Effector CD8-positive, alpha-beta T cell (primary cell): ENCODE data around the gene CHN2.
A peak's percentile ranks its signal among the peaks of the same experiment; 100 is the strongest.

Experiments used
- DNase-seq: peaks from one replicate; lab custom pipeline; 2025; lab: John Stamatoyannopoulos, UW

CHN2 gene

GRCh38 chr7:29400437-29400836 is 205.9 kb downstream of the CHN2 start:
- no peak for DNase-seq

- no peak for DNase-seq
Measured at GRCh38 chr7:29401769-29402168, 207.2 kb downstream of the CHN2 start.

DNA sequence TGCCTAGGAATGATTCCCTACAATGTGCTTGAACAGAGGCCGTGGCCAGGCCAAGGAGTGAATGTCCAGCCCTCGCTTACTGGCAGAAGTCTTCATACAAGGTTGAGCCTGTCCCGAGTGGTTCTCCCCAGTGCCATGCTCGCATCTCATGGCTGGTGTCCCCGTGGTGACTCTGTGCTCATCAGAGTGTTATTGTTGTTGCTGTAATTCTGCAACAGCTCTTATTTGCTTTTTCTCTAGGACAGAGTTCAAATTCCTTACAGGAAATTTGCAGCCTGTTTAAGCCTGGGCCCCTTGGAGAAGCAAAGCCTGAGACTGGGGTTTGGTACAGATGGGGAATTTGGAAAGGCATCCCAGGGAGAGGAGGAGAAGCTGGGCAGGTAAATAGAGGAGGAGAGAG is 211.3 kb downstream of the CHN2 start:
- no peak for DNase-seq

DNA sequence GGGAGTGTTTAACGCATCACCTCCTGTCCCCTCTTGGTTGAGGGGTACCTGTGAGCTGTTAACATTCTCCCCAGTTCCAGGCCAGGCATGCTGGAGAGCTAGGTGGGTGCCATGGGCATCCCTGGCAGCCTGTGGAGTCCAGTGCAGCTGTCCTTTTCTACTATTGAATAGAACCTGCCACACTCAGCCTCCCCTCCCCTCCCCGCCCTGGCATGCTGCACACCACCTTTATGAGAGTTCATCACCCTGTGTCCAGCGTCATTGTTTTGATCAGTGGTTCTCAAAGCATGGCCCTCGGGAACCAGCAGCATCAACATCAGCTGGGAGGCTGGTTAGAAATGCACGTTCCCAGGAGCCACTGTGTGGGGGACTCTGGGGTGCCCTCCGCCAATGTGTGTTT is 211.8 kb downstream of the CHN2 start:
- no peak for DNase-seq

GRCh38 chr7:29408841-29409243 is 214.3 kb downstream of the CHN2 start:
- peak; percentile 25 for DNase-seq

GRCh38 chr7:29410996-29411395 is 216.4 kb downstream of the CHN2 start:
- DNase-seq: no peak

GRCh38 chr7:29412912-29413311 is 218.3 kb downstream of the CHN2 start:
- no peak for DNase-seq

DNA sequence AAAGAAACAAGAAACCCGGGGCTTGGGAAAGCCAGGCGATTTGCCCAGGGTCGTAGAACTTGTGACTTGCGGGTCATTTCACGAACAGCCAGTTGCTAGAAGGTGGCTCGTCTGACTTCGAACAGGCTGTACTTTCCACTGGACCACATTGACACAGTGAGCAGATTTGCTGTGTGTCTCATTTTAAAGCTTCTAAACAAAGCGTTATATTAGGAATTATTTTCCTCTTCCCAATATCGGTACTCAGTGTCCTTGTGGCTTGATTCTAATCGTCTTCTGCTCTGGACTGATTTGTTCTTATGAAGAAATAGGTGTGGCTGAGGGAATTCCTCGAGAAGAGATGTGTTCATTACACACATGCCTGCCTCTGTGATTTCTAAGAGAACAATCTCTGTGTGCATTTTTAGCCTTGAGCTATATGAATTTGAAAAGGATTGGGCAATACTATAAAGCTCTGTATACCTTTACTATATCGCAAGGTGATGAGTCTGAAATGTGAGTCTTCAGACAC is 219.1 kb downstream of the CHN2 start:
- no peak for DNase-seq

- no peak for DNase-seq
Measured at GRCh38 chr7:29414216-29414615, 219.6 kb downstream of the CHN2 start.

GRCh38 chr7:29415215-29415614 is 220.6 kb downstream of the CHN2 start:
- DNase-seq: no peak

- DNase-seq: no peak
Measured at GRCh38 chr7:29416276-29416937, 221.8 kb downstream of the CHN2 start.

DNA sequence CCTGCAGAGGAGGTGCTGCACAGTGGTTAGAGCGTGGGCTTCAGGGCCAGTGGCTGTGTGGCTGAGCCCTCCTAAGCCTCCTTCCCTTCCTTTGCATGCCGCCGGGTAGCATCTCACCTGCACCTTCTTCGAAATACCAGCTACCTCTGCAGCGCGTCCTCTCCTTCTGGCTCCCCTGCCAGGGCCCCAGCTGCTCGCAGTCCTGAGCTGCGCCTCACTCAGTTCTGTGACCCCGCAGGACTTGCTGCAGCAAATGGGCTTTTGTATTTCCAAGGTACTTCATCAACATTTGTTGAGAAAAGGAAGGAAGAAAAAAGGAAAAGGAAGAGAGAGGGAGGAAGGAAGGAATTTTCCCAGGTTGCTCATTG is 222.3 kb downstream of the CHN2 start:
- DNase-seq: no peak

- no peak for DNase-seq
Measured at GRCh38 chr7:29418056-29418455, 223.5 kb downstream of the CHN2 start.

- no peak for DNase-seq
Measured at GRCh38 chr7:29418651-29419050, 224.1 kb downstream of the CHN2 start.

DNA sequence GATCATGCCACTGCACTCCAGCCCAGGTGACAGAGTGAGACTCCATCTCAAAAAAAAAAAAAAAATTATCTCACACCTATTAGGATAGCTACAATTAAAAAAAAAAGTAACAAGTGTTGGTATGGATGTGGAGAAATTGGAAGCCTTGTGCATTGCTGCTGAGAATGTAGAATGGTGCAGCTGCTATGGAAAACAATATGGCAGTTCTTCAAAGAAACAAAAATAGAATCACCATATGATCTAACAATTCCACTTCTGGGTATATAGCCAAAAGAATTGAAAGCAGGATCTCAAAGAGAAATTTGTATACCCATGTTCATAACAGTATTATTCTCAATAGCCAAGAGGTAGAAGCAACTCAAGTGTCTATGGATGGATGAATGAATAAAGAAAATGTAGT is 225.4 kb downstream of the CHN2 start:
- no peak for DNase-seq

- DNase-seq: no peak
Measured at GRCh38 chr7:29421010-29421956, 226.7 kb downstream of the CHN2 start.

DNA sequence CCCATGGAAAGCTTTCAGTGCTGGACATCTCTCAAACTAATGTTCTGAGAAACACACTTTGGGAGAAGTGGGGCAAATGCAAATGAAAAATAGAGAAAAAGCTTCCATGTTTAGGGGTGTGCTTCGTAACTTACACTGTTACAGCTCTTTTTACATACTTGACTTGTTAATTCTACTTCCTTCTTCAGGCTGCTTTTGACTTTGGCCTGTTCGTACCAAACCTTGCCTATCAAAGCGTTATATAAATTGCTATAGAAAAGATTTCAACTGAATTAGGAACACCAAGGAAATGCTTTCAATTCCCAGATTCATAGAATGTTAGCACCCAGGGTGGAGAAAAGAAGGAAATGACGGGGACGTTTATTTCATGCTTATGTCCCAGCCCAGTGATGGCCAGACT is 228.3 kb downstream of the CHN2 start:
- DNase-seq: no peak

DNA sequence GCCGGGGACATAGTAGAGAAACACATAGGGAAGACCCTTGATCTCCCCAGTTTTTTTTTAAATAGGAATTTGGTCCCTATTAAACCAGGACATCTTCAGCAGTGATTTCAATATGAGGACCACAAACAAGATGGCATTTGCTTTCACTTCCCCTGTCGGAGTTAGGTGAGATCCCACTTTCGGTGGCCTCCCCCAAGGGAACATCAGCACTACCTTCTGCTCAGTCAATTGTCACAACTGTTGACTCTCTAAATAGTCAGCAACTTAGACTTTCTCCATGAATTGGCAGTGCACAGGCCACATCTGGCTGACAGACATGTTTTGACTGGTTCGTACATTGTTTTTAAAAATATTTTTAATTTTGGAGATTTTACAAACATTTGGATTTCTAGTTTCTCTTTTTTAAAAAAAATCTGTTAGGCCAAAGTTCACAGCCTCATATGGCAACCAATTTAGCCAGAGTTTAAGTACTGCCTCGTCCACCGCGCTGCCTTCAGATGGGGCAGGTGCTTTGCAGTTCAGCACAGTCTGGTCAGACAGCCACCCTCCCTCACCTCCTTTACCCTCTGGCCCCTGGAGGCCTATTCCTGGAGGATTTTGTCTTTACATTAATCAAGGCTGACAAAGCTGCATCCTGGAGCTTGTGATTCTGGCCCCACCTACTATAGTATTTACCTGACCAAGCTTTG is 229.9 kb downstream of the CHN2 start:
- DNase-seq: no peak

DNA sequence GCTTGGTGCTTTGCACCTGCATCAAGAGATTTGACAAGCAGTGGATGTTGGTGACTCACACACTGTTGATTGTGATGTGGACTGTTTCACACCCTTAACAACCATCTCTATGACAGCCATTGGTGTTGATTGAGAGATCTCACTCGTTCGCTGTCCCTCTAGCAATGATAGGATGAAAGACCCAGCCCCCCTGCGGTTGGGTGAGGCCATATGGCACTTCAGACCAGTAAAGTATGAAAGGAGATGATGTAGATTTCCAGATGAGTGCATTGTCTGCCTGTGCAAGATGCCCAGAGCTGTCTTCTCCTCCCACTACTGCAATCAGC is 230.4 kb downstream of the CHN2 start:
- DNase-seq: no peak

DNA sequence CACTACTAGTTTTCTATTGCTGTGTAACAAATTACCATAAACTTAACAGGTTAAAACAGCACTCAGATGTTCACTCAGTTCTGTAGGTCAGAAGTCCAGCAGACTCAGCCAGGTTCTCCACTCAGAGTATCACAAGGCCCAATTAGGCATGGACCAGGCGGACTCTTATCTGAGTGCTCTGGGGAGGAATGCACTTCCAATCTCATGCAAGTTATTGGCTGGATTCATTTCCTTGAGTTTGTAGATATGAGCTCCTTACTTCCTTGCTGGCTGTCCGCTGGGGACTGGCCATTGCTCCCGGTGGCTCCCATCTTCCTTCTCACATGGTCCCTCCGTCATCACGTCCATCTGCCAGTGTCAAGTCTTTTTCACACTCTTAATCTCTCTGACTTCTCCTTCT is 232.0 kb downstream of the CHN2 start:
- no peak for DNase-seq

DNA sequence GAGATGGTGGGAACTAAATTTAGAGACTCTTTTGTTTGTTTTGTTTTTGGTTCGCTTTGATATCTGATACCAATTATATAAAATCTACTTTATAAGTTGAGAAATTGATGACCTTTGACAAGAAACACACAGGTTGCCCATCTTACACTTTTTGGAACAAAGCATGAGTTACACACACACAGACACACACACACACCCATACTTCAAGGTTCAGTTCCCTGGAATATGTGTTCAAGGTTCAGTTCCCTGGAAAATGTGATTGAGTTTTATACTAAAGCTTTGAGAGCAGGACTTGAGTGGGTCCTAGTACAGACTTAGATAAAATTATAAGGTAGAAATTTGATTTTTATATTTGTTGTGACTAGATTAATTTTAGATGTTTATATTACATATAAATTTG is 234.8 kb downstream of the CHN2 start:
- no peak for DNase-seq

DNA sequence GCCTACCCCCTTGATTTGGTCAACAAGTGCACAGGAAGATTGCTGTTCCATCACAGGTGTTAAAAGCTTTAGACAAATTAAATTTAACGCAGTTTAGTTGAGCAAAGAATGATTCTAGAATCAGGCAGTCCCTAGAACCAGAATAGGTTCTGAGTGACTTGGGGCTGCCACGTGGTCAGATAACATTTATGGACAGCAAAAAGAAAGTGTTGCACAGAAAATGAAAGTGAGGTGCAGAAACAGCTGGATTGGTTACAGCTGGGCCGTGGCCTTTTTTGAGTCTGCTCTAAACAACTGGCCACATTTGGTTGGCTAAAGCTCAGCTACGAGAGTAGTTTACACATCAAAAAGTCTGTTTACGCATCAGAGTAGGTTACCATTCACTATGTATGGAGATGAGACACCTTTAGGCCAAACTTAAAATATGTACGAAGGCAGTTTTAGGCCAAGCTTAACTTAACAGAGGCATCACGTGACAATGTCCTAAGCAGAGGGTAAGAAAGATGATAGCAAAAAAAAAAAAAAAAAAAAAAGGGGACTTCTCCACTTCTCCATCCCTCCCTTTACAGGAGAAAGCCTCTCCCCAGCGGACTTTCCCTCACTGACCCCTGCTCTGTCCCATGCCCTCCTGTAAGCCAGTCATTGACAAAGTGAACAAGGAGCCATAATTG is 235.8 kb downstream of the CHN2 start:
- DNase-seq: no peak
